Heart right ventricle (tissue), 16 donors: Measurements from ENCODE around the gene SSB. TPM values are rescaled to one million over a fixed set of nuclear protein-coding genes. Genes with fewer than 3 reads are reported as not detected.
"Not testable (repeated sequence)": the region's sequence is repeated elsewhere in the genome, so short reads cannot be mapped to it uniquely, and the experiment has no call there.

Experiments used
- ATAC-seq, 8 donors: fragments of 200-7000 bp; cut with Tn5 transposase; one replicate each; pipeline ENCODE4 v1.9.1; 2020; ENCODE audit warnings: mild to moderate bottlenecking in 8 of 8, moderate library complexity in 8 of 8, moderate number of reproducible peaks in 1 of 8
- DNase-seq, 2 donors: peaks; one replicate each; pipeline ENCODE4 v3.0.0-alpha.2; 2020
- H3K27ac ChIP-seq, 10 donors: fragments of 200-600 bp; sonication (generic) in 2 of 10; one replicate each; pipeline versions ENCODE4 v1.5.0 to v1.8.0; 2020 to 2022; ENCODE audit warnings: mild to moderate bottlenecking in 3 of 10
- H3K27me3 ChIP-seq, 7 donors: fragments of 200-600 bp; one replicate each; pipeline ENCODE4 v1.8.0; 2021 to 2022; ENCODE audit warnings: mild to moderate bottlenecking in 2 of 7
- H3K36me3 ChIP-seq, 9 donors: fragments of 200-600 bp; sonication (generic) in 1 of 9; one replicate each; pipeline versions ENCODE4 v1.5.0 to v1.8.0; 2020 to 2022; ENCODE audit warnings: mild to moderate bottlenecking in 2 of 9
- H3K4me1 ChIP-seq, 9 donors: fragments of 200-600 bp; sonication (generic) in 1 of 9; one replicate each; pipeline versions ENCODE4 v1.5.0 to v1.8.0; 2020 to 2022; ENCODE audit warnings: mild to moderate bottlenecking in 4 of 9
- H3K4me3 ChIP-seq, 10 donors: fragments of 200-600 bp; sonication (generic) in 2 of 10; one replicate each; pipeline versions ENCODE4 v1.5.0 to v1.8.0; 2020 to 2022; ENCODE audit warnings: mild to moderate bottlenecking in 7 of 10, moderate library complexity in 2 of 10
- H3K9me3 ChIP-seq, 11 donors: fragments of 200-600 bp in 10 of 11; sonication (generic) in 2 of 11; one replicate each; pipeline versions ENCODE4 v1.5.0 to v1.8.0; 2013 to 2022; ENCODE audit warnings: mild to moderate bottlenecking in 2 of 11, control low read depth in 1 of 11, moderate library complexity in 1 of 11
- WGBS, 2 donors: extraction: QIAGEN DNeasy Blood & Tissue Kit; methylation state at CpG; one replicate each; pipeline ENCODE4 v1.1.7; 2013; ENCODE audit warnings: inconsistent platforms in 1 of 2; 5-methylcytosine and 5-hydroxymethylcytosine counted together
- intact Hi-C, 10 donors: fragments of 100-400 bp; cut with DNase I; formaldehyde crosslinking; loops; one replicate each; pipeline versions ENCODE4 v1.11.1 to v1.14.2; 2022
- polyA plus RNA-seq, 2 donors: library from polyadenylated mRNA; stranded (reverse); fragments of 200-250 nt; gene quantifications; one replicate each; pipeline ENCODE4 v1.2.3, GENCODE V29; 2013
- total RNA-seq, 10 donors: library from RNA; stranded (reverse); fragmentation: NEBNext Ultra II Directional in 3 of 10; extraction: Animal tissue kit (Norgen Biotek cat#: 25700) in 3 of 10; gene quantifications; one replicate each; pipeline versions ENCODE4 v1.2.1 to v1.2.4, GENCODE V29; 2021 to 2023
- TF ChIP-seq, protein P1 (sequence below), 9 donors: fragments of 200-600 bp; sonication (generic) in 2 of 9; IDR thresholded peaks; one replicate each; pipeline versions ENCODE4 v1.5.0 to v1.8.0; 2021 to 2022; ENCODE audit warnings: antibody characterized with exemption in 9 of 9, mild to moderate bottlenecking in 5 of 9, moderate library complexity in 1 of 9
- donor health status: Arrhythmogenic right ventricular cardiomyopathy.
- donor health status: ischemic (EF 13 %, LVEDD 7.1; RV severe dilation, severe dysfunction).
- donor health status: healthy with polysubstance abuse.
- donor health status: DM: no; HTN: yes; CAD: no.
- donor health status: DM: no; HTN: no; CAD: no.
- donor health status: ischemic (EF 25% LVEDD 6.9; RV normal size, moderate dysfunction).
- donor health status: ischemic (EF 25% LVEDD 5.7; RV mildly dilated, moderate dysfunction).
- donor health status: healthy.
- donor health status: DM: yes; HTN: yes; CAD: no.
- donor health status: Ischemic cardiomyopathy.
- donor health status: ischemic (EF 35%, LVEDD 5.7; RV mildly dilated, moderate dysfunction).
- donor health status: nonischemic (EF 11% LVEDD 7.7; RV severe dilation, severe dysfunction).
- donor health status: DM: yes; HTN: yes; CAD: no.
- donor health status: PGD.
- donor health status: ischemic (EF 29% LVEDD 5.4; RV normal size, mild dysfunction).
- donor health status: nonischemic (EF 23%, LVEDD 6.1; RV moderate dilation, normal function).

Gene SSB
- total and polyA plus RNA-seq, 12 donors: 44.3 to 69.6 (median 55.3) TPM

DNA sequence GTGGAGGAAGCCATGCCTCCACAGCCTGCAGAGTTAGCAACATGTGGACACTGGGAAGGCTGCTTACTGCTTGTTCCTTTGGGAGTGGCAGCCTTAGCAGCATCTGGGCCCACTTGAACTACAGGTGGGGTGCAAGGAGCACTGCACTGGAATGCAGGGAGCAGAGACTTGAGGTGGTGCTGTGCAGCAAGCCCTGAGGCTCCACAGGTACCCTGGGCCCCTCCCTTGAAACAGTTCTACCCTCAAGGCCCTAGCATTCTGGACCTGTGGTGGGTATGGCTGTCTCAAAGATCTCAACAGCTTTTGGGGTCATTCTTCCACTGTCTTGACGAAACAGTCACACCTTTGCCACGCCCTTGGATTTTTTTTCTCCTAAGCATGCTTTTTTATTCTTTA is 42.1 kb downstream of the SSB start:
- intact Hi-C loops: no loop called here
- DNase-seq: no peak
- H3K4me1 ChIP-seq: peaks cover 10 to 58% (median 45%) of the 10 kb centered on the region in 9 donors
- no peaks in the 10 kb centered on the region for H3K27me3 ChIP-seq
- H3K36me3 ChIP-seq: peaks cover 0 to 15% (median 0%) of the 10 kb centered on the region in 9 donors
- WGBS, 2 donors: 89 to 98% methylated on average over 2 of the region's 2 CpGs
- H3K9me3 ChIP-seq: no peaks in the 10 kb centered on the region
- peak overlapping the region in 7 of 10 donors; percentile 27 to 72 (median 58) for H3K27ac ChIP-seq
- TF ChIP-seq, protein P1, sequence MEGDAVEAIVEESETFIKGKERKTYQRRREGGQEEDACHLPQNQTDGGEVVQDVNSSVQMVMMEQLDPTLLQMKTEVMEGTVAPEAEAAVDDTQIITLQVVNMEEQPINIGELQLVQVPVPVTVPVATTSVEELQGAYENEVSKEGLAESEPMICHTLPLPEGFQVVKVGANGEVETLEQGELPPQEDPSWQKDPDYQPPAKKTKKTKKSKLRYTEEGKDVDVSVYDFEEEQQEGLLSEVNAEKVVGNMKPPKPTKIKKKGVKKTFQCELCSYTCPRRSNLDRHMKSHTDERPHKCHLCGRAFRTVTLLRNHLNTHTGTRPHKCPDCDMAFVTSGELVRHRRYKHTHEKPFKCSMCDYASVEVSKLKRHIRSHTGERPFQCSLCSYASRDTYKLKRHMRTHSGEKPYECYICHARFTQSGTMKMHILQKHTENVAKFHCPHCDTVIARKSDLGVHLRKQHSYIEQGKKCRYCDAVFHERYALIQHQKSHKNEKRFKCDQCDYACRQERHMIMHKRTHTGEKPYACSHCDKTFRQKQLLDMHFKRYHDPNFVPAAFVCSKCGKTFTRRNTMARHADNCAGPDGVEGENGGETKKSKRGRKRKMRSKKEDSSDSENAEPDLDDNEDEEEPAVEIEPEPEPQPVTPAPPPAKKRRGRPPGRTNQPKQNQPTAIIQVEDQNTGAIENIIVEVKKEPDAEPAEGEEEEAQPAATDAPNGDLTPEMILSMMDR (IDR thresholded peaks at IDR 0.05): no peak
- peak overlapping the region in 2 of 10 donors; percentile 5 to 15 for H3K4me3 ChIP-seq
- peak in 3 of 8 donors; percentile 29 to 36 (median 31) for ATAC-seq

DNA sequence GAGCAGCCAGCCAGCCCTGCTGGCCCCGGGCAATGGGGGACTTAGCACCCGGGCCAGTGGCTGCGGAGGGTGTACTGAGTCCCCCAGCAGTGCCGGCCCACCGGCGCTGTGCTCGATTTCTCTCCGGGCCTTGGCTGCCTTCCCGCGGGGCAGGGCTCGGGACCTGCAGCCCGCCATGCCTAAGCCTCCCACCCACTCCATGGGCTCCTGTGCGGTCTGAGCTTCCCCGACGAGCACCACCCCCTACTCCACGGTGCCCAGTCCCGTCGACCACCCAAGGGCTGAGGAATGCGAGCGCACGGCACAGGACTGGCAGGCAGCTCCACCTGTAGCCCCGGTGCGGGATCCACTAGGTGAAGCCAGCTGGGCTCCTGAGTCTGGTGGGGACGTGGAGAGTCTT is 43.0 kb downstream of the SSB start:
- DNase-seq, intact Hi-C loops, H3K9me3 ChIP-seq, H3K27me3 ChIP-seq, ATAC-seq, H3K4me3 ChIP-seq: not testable (repeated sequence)
- Histone ChIP-seq H3K4me1 (peaks cover 10 to 62% (median 45%) of the 10 kb centered on the region in 9 donors), H3K27ac (peak overlapping the region in 2 of 10 donors; percentile 37 to 69), H3K36me3 (peaks cover 0 to 15% (median 0%) of the 10 kb centered on the region in 9 donors)
- WGBS, 2 donors: 89 to 96% methylated on average over 9 to 21 of the region's 24 CpGs

DNA sequence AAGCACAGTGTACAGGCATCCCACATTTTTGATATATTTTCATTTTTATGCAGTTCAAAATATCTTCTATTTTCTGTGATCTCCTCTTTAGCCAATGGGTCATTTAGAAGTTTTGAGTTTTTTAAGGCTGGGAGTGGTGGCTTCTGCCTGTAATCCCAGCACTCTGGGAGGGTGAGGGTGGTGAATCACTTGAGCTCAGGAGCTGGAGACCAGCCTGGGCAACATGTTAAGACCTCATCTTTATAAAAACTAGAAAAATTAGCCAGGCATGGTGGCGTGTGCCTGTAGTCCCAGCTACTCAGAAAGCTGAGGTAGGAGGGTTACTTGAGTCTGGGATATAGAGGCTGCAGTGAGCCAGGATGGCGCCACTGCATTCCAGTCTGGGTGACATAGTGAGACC is 46.3 kb downstream of the SSB start:
- DNase-seq (no peak), ATAC-seq (no peak)
- peaks cover 0 to 4% (median 0%) of the 10 kb centered on the region in 11 donors for H3K9me3 ChIP-seq
- H3K36me3 ChIP-seq: peaks cover 0 to 15% (median 0%) of the 10 kb centered on the region in 9 donors
- 97 to 100% methylated on average over 2 of the region's 2 CpGs for WGBS, 2 donors
- TF ChIP-seq, protein P1 (IDR thresholded peaks at IDR 0.05): no peak
- H3K27me3 ChIP-seq: no peaks in the 10 kb centered on the region
- H3K27ac ChIP-seq: no peak overlapping the region
- no peak overlapping the region for H3K4me3 ChIP-seq
- intact Hi-C loops: no loop called here
- H3K4me1 ChIP-seq: peaks cover 10 to 70% (median 48%) of the 10 kb centered on the region in 9 donors

DNA sequence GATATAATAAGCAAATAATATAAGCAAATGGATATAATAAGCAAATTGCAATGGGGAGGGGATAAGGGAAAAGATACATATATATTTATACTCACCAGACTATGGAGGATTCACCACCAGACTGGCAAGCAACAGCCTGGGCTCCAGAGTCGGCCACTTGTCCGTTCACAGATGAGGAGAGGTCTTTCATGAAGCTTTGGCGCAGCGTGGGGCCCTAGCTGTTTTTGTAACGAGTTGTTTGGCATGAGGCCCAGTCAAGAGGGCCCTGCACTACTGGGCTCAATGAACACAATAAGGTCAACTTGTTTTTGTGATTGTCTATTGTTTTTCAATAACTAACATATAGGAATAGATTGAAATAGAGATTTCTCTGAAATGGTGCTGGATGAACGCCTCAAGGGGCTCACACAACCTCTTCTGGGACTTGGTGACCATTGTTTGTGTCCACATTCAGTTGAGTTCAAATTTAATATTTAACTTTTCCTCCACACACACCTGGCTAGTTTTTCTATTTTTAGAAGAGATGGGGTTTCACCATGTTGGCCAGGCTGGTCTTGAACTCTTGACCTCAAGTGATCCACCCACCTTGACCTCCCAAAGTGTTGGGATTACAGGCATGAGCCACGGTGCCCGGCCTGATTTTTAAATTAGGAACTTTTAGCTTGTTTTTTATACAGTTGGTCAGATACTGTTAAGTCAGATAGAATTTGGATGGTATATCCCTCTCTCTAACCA is 50.5 kb downstream of the SSB start:
- Histone ChIP-seq H3K27ac (peak overlapping the region in 1 of 10 donors; percentile 41), H3K4me1 (peaks cover 4 to 62% (median 36%) of the 10 kb centered on the region in 9 donors)
- ATAC-seq: peak in 4 of 8 donors; percentile 53 to 62 (median 59)
- H3K9me3 ChIP-seq, intact Hi-C loops, H3K27me3 ChIP-seq, DNase-seq, H3K4me3 ChIP-seq, H3K36me3 ChIP-seq: not testable (repeated sequence)
- WGBS, 2 donors: 55 to 70% methylated on average over 8 of the region's 8 CpGs

DNA sequence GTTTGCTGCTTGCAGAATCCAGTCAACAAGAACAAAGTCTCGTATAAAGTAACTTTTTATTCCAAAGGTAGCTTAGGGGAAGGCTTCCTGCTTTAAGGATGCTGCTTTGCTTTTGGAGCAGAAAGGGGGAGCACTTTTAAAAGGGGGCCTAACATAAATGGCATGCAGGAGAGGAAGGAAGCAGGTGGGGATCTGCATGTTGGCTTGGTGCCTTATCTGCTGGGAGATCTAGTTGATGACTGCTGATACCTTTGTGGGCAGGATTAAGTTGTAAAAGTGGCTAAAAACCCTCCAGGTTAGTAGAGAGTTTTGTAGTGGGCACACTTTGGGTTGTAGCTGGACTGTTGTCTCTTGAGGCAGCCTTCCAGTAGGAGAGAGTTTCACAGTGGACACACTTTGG is 51.0 kb downstream of the SSB start:
- DNase-seq (no peak), ATAC-seq (no peak)
- whole genome bisulfite sequencing, 2 donors: 88 to 94% methylated on average over 1 of the region's 1 CpG
- Histone ChIP-seq H3K27me3 (no peaks in the 10 kb centered on the region), H3K4me1 (peaks cover 4 to 64% (median 36%) of the 10 kb centered on the region in 9 donors), H3K4me3 (no peak overlapping the region), H3K27ac (peak overlapping the region in 1 of 10 donors; percentile 41), H3K9me3 (peaks cover 0 to 4% (median 0%) of the 10 kb centered on the region in 11 donors), H3K36me3 (peaks cover 0 to 8% (median 0%) of the 10 kb centered on the region in 9 donors)
- TF ChIP-seq, protein P1 (IDR thresholded peaks at IDR 0.05): no peak
- intact Hi-C loops: no loop called here
